ENCODE results near the gene SPEM3. TPM values are rescaled to one million over a fixed set of nuclear protein-coding genes. Genes with fewer than 3 reads are reported as not detected.
A peak's percentile ranks its signal among the peaks of the same experiment; 100 is the strongest.

The SPEM3 gene
- total and polyA plus RNA-seq, 2 of the 4 experiments (the other 2 are of a cell fraction) = not detected

- no TSS peak for BruUV-seq (replicated peaks)
These were observed 12.9 kb upstream of the SPEM3 start for GRCh38 chr17:7415784-7416183.

More at GRCh38 chr17:7415784-7416183, 12.9 kb upstream of the SPEM3 start:
- Histone ChIP-seq H2AFZ (replicated peaks; ENCODE audit: low read length, poor library complexity) (no peak overlapping the region), H3K27me3 (ENCODE audit: control insufficient read depth, insufficient read depth, low read length) (no peaks in the 10 kb centered on the region), H3K56ac (ENCODE audit: extremely low read depth, insufficient read depth, low read length) (no peak overlapping the region), H2BK120ac (ENCODE audit: low read depth, low read length) (no peak overlapping the region), H3K9me3 (ENCODE audit: control insufficient read depth, insufficient read depth, low read length) (no peaks in the 10 kb centered on the region), H3K79me1 (ENCODE audit: low read depth in 1 of 2, low read length in 2 of 2) (no peaks in the 10 kb centered on the region; a peak in 1 of 4 replicates), H3K9me1 (ENCODE audit: insufficient read depth, low read length) (peaks cover 2% of the 10 kb centered on the region; the same call in 1 of the 2 replicates), H2BK20ac (ENCODE audit: low read depth, low read length) (no peak overlapping the region), H4K8ac (ENCODE audit: low read depth in 2 of 2, low read length in 2 of 2) (no peak overlapping the region), H2BK15ac (ENCODE audit: low read depth, low read length) (no peak overlapping the region), H3K4ac (ENCODE audit: low read depth, low read length) (no peak overlapping the region), H2AK5ac (ENCODE audit: low read depth, low read length) (no peak overlapping the region), H3K36me3 (ENCODE audit: control insufficient read depth, insufficient read depth, low read length) (peaks cover 29% of the 10 kb centered on the region), H3K4me1 (ENCODE audit: control insufficient read depth, insufficient read depth, low read length) (peaks cover 4% of the 10 kb centered on the region; the same call in 1 of the 2 replicates), H4K91ac (ENCODE audit: insufficient read depth, low read depth, low read length) (no peak overlapping the region), H2BK5ac (ENCODE audit: low read depth, low read length, poor library complexity, severe bottlenecking) (no peak overlapping the region), H3K9ac (ENCODE audit: low read depth, low read length) (no peak overlapping the region), H3K4me2 (ENCODE audit: low read depth, low read length) (no peak overlapping the region), H3K18ac (ENCODE audit: low read depth, low read length) (no peak overlapping the region), H3K4me3 (ENCODE audit: insufficient read depth, low read depth, low read length) (no peak overlapping the region), H4K5ac (ENCODE audit: low read depth, low read length) (no peak overlapping the region), H3K23ac (ENCODE audit: low read depth, low read length) (no peak overlapping the region), H4K20me1 (ENCODE audit: insufficient read depth, low read length) (peaks cover 7% of the 10 kb centered on the region; the same call in 1 of the 2 replicates), H3K14ac (replicated peaks; ENCODE audit: low read depth, low read length) (no peak overlapping the region), H2AK9ac (replicated peaks; ENCODE audit: low read depth, low read length, poor library complexity) (peak overlapping the region; percentile 70), H3K27ac (ENCODE audit: insufficient read depth, low read length) (no peak overlapping the region)
- dilution Hi-C loops (cut with HindIII; ENCODE audit: low sequenced_read_pairs, unreplicated experiment) = no loop called here
- ATAC-seq (ENCODE audit: low read depth) (no peak), DNase-seq (no peak)
- 93% methylated on average over 9 of the region's 23 CpGs; no CpG with 5 or more reads in 1 of the 2 experiments for WGBS, 2 experiments (ENCODE audit: extremely low coverage in 2 of 2, insufficient read length in 1 of 2)
- intact Hi-C loops (cut with micrococcal nuclease) = no loop called here
- ChIA-PET POLR2A (ENCODE audit: unreplicated experiment) (no interaction called here), CTCF (no interaction called here)
- TF ChIP-seq USF2 (IDR thresholded peaks at IDR 0.05; ENCODE audit: low read depth, low read length) (no peak), MAFK (IDR thresholded peaks at IDR 0.05; ENCODE audit: low read depth, low read length) (no peak), MAZ (IDR thresholded peaks at IDR 0.05; ENCODE audit: borderline replicate concordance, low read depth, low read length) (no peak), MXI1 (IDR thresholded peaks at IDR 0.05; ENCODE audit: borderline replicate concordance, low read depth, low read length) (no peak), FOS (IDR thresholded peaks at IDR 0.05; ENCODE audit: low read depth, low read length) (no peak), RAD21 (IDR thresholded peaks at IDR 0.05; ENCODE audit: low read length) (no peak), NFE2L2 (IDR thresholded peaks at IDR 0.05; ENCODE audit: low read depth, low read length) (no peak), BHLHE40 (IDR thresholded peaks at IDR 0.05; ENCODE audit: low read depth, low read length) (no peak), CTCF (conservative IDR thresholded peaks at IDR 0.05; ENCODE audit: low read depth, low read length) (no peak), RCOR1 (IDR thresholded peaks at IDR 0.05; ENCODE audit: insufficient replicate concordance, low read length) (no peak), RFX5 (IDR thresholded peaks at IDR 0.05; ENCODE audit: low read depth, low read length) (no peak)
- in situ Hi-C loops (cut with MboI; ENCODE audit: low sequenced_read_pairs) = no loop called here
